ENCODE results near the gene ADSS1.

The ADSS1 gene

DNA sequence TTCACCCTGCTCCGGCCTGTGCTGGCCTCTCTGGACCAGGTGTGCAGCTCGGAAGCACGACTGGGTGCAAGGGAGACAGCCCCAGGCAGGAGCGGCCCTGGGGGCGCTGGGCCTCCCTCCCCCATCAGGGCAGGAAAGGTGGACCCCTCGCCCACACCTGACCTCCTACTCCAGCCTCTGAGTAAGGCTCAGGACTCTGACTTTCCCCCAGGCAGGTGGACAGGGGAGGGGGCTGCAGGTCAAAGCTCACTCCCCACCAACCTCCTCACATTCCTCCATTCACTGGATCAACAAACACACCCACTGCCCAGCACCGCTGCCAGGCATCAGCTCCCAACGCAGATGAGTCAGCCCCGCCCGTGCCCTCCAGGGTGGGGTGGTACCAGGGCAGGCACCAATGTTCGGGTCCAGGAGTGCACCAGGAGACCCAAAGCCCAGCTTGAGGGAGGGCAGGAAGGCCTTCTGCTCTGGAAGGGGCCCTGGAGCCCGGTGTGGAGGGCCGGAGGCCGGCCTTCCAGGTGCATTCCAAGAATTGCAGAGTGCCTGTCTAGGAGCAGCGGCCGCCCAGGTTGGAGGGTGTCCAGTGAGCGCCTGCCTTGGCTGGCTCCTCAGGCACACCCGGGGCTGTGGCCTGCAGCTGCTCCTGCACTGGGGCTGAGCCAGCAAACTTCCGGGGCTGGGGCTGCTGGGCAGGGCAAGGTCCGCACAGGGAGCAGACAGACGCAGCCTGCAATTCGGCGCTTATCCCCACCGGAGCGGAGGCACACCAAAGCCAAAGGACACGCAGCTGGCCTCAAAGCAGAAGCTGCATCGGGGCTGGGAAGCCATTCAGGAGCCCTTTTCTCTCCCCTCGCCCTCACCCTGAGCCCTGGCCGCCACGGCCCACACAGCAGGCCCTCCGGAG, 36.2 kb upstream of the ADSS1 start:
- DNase-seq, result no peak

DNA sequence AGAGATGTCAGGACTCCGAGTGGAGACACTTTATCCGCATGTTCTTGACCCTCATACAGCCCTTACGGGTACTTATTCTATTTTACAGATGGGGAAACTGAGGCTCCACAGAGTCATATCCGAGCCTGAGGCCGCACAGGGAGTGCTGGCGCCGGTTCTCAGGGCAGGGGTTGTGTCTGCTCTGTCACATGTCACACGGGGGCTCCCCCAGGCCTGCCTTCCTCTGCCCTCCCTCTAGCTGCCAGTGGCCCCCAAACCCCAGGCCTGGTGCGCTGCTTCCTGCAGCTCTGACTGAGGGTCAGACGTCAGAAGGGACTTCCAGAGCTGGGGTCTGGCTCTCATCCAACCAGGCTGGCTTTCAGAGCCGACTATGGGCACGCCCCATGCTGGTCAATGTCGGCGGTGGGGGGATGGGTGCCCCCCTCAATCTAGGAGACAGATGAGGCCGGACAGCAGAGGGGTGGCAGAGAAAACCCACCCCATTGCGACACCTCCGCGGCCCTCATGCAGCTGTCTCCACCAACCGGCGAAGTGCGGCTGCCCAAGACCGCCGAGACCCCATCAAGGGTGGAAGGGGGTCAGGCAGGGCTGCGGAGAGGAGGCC, 35.4 kb upstream of the ADSS1 start:
- no peak for DNase-seq

DNA sequence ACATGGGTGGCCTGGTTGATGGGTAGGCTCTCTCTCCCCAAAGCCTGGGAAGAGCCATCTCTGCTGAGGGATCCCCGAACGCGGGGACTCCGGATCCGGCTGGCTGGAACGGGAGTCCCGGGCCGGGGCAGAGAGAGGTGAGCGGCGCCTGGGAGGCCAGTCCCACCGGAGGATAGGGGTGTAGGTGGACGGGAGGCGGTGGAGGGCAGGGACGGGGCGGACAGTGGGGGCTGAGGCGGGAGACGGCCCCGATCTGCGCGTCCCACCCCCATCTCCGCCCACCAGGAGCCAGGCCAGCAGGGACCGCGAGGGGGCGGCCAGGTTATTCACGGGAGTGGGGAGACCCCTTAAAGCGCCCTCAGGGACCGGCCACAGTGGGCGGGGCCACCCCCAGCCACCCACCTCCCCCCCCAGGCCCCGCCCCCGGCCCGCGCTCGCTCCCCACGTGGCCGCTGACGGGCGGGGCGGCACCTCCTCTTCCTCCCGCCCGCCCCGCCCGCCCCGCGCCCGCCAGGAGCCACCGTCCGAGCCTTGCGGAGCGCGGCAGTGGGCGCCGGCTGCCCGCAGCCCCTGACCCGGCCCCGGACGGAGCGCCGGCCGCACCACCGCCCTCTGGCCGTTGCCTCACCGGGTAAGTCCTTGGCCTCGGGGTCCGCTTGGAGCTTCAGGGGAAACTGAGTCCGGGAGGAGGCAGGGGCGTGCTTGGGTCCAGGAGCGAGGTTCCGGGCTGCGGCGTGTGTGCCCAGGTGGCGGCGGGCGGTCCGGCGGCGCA, 34.7 kb upstream of the ADSS1 start, which contains the start of gene INF2:
Gene INF2 (plus strand): TSS at position 510 of the 772 bp plus-strand sequence. CDS start 11,748 bp downstream, outside the sequence.
- DNase-seq, result peak; percentile 51

DNA sequence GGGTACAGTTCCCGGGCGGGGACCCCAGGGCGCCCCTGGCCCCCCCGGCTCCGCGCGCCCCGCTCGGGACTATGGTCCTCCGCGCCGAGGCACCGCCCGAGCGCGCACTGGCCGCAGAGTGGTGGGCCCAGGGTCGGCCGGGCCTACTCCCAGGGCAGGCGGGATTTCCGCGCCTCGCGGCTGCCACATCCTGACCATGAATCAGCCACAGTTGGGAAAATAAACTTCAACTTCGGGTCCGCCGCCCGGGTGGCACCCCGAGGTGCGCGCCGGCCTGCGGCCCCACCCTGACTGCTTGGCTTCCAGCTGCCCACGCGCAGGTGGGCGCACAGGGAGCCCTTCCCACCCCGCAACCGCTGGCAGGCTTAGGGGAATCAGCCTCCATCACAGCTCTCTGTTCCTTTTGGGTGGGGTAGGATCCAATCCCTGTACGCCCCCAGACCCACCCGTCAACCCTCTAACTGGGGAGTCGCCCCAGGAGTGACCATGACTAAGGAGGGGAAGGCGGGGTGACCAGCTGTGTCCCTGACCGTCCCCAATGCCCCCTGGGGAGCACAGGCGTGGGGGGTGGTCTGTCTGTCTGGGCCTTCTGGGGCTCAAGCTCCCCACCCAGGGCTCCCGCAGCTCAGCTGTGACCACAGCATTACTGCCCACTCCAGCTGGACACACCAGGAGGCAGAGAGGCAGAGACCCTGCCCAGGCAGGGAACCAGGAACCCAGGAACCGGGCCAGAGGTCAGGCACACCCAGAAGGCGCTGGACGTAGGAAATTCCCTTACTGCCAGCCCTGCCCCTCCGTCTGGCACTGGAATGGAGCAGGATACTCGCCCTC, 33.9 kb upstream of the ADSS1 start:
- DNase-seq, result no peak

DNA sequence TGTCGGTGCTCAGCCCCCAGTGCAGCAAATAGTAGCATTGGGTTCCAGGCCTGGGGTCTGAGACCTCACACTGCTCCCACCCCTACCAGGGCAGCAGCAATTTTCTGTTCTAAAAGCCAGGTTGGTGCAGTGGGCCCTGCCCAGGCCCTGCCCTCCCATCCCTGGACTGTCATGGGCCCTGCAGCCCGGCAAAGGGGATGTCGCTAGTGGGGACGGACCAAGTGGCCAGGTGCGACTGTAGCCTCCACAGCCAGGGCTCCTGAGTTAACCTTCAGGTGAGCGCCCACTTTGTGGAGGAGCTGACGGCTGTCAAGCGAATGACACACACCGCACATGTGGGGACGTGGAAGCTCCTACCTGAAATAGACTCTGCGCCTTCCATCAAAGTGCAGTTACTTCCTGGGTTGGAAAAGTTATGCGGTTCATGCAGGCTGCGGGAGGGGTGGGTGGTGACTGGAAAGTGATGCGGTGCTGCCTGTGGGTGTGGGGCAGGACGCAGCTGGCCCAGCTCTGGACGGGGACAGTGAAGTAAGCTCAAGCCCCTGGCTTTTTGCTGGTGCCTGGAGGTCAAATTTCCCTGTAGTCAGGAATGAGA, 33.1 kb upstream of the ADSS1 start:
- DNase-seq, result no peak

DNA sequence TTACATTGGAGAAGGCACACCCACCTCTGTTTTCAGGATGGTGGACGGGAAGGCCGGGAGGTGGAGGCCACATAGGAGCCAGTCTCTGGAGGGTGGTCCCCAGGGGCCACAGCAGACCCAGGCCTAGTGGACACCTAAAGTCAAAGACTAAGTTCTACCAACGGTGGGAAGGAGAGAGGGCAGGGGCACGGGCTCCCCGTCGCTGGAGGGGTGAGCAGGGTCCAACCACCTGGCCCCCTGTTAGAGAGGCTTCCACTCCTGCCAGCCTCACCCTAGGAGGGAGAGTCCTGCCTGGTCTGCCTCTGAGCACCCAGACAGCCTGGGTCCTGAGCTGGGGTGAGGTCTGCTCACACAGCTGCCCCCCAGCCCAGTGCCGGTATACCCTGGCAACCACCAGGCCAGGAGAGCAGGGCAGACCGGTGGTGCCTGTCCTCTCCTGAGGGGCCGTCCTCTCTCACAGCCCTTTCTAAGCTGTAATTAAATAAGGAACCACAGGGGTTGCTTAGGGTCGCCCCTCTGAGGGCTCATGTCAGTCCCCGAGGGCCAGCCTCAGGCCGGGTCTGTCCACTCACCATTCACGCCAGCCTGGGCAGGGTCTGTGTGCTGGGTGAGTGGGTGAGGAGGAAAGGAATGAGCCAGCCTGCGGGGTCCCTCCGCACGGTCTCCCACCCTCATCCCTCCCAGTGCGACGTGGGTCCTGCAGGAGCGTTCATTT, 32.3 kb upstream of the ADSS1 start:
- no peak for DNase-seq

DNA sequence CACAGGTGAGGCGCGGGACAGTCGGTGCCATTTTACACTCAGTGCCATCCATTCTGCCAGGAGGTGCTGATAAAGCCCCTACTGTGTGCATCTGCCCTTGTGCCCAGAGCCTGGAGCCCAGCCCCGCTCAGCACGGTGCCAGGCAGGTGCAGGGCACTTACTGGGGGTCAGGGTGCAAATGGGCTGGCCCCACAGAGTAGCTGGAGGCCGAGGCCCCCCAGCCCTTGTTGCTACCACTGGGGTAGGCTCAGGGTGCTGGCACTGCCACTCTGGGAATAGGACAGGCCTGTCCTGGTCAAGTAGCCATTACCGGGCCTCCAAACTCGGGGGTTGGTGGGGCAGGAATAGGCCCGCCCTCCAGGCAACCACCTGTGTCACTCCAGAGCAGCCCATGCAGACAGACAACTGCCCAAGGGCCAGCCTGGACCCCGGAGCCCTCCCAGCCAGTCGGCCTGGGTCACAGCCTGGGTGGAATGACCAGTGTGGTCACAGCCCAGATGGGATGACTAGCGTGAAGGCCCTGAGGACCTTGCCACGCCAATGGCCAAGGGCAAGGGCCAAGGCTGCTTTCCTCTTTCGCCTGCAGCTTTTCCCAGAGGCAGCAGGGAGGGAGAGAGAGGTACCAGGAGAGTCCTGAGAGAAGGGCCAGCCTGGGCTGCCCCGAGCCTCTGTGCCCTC, 31.6 kb upstream of the ADSS1 start:
- no peak for DNase-seq

DNA sequence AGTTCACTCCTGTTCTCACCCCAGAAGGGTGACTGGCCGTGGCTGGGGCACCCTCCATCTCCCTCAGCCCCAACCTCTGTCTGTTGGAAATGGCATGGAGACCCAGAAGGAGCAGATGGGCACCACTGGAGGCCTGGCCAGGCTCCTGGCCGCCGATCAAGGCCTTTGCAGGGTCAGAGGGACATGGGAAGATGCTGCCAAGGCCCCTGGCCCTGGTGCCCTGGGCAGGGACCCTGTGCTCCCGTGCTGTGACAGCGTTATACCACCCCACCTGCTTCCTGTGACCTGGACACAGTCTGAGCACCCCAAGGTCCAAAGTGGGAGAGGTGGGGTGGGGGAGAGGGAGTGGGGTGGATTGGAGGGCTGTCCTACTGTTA, 31.1 kb upstream of the ADSS1 start:
- DNase-seq, result no peak

DNA sequence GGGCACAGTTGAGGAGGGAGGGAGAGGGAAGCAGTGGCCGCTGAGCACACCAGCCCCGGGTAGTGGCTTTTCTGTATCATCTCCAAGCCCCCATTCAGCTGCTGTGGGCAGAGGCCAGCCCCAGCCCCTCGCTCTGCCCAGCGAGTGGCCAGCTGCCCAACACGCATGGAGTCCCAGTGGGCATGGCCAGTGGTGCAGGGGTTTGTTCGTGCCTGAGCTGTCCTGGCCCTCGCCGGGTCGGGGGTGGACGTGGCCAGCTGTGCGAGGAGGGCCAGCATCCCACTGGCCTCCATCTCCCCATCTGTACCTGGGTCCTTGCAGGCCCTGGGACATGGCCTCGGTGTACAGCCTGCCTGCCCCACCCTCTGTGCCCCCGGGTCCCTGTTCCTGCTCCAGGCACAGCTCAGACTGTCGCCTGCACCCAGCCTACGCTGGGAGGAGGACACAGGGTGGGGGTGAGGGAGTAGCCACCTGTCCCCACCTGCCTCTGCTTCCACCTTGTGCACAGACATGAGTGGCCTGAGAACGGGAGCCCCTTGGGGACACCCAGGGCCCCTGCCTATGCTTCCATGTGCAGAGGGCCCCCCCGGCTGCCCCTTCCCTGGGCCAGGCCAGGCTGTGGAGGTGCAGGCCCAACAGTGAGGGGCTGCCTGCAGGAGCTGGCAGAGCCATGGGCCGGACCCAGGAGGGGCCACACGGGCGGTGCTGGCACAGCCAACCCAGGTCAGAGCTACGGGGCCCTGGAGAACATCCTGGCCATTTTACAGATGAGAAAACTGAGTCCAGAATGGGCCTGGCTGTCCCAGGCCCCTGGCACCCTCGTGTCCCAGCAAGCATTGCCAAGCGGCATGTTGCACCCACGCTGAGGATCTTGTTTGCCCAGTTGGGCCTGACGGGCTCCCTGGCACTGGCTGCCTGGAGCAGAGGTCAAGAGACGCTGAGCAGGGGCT, 30.3 kb upstream of the ADSS1 start:
- no peak for DNase-seq

DNA sequence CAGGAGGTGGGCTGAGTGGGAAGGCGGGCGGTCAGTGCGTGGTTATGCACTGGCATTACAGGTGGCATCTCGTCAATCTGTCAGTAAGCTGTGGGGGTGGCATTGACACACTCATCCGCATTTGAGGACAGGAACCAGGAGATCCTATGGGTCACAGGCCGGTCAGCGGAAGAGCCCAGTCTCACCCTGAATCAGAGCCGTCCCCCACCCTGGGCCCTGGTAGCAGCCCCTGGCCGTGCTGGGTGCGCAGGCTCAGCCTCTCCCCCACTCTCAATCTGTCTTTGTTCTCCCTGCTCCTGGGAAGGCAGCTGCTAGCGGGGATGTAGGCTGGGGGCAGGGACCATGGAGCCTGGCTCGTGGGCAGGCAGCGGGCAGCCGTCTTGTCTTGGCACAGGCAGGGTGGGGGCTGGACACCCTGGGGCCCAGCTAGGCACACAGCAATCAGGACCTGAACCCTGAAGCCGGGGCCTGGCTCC, 29.5 kb upstream of the ADSS1 start:
- no peak for DNase-seq

DNA sequence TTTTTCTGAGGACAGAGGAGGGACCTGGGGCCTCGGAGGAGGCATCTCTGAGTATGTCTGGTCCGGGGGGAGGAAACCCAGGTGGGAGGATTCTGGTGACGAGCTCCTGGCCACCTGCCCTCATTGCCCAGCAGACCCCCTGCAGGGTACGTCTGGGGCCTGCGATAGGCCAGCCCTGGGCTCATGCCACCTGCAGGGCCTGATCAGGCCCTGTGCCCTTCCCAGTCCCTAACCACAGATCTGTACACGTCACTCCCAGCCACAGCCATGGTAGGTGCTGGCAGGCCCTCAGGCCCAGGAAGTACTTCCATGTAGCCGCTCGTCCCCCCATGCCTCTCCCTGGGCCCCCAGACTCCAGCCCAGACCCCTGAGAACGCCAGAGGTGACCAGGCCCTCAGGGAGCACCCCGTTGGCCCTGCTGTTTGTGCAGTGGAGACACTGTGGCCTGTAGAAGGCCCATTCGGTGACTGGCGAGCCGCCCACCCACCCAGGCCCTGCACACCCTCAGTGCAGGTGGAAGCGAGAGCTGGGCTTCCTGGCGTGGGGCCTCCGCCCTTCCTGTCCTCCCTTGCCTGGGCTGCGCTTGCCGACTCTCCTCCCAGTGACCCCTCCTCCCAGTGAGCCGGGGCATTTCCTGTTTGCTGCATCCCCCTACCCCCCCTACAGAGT, 28.9 kb upstream of the ADSS1 start:
- DNase-seq, result peak; percentile 64

DNA sequence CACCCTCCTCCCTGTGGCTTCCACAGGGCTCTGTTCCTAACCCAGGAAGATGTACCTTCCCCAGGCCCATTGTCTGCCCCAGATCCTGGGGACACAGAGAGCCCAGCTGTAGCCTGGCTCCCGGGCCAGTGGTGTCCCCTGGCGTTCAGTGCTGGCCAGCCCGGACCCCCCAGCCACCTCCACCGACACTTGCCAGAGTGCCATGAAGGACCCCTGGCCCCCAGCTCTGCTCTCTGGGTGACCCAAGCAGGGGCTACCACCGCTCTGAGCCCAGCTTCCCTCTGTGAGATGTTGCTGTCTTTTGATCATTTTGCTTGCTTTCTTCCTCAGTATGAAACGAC, 28.4 kb upstream of the ADSS1 start:
- DNase-seq, result no peak

DNA sequence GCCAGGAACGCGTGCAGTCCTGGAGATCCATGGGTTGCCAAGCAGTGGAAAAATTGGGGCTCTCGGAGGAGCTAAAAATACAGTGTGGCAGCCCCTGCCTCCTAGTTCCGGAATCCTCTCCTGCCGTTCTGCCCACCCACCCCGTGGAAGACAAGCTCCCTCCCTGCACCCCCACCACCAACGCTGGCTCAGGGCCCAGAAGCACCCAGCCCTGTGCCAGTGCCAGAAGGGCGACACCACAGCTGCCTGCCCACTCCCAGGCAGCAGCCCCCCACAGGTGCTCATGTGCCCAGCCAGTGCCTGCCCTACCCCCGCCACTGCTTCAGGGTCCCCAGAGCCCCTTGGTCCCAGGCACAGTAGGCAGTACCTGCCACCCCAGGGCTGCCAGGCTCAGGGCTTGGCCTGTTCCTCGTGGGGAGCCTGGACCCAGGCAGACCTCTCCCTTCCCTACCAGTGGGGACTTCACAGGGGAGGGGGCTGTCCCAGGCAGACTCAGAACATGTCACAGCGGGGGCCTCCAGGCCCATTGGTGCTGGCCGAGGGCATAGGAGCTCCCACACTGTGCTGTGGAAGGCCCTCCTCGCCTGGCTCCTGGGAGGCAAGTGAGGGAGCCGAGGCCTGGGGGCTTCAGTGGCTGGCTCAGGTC, 27.2 kb upstream of the ADSS1 start:
- DNase-seq, result no peak

DNA sequence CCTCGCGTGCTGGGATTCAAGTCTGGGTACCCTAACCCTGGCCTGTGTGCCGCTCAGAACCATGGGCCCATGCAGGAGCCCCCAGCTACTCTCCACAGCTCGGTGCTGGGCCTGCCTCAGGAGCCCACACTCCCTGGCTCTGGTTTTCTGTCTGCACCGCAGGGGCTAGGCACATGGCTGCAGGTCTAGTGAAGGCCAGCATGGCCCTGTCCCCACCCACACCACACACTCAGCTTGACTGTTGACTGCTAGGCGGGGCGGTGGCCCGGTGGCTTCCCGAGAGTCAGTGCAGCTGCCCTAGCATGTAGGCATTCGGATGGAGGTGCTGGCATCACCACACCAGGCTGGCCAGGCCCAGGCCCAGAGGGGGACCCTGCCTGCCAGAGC, 26.7 kb upstream of the ADSS1 start:
- no peak for DNase-seq

DNA sequence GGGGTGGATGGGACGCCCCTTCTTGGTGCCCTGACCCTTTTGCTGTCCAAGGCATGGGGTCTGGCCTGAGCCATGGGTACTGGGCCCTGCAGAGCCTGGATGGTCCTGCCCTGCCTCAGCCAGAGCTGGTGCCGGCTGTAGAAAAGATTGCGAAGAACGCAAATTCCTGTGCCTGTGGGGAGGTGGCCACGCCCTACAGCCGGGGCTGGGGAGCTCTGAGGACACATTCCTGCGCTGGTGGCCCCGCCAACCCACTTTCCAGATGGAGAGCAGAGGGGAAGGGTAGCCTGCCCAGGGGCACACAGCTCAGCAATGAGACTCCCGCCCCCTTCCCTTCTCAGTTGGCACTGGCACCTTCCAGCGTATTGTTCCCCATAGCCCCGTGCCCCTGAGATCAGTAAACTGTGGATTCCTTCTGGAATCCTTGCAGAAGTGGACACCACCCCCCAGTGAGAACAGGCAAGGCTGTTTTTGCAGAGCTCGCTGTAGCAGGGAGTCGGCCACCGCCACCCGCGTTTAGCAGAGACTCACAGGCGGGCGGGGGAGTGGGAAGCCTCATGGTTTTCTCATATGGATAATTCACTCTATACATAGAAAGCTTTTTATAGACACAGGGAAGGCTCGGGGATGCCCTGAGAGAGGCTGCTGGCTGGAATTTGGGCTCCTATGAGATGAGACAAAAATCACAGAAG, 26.0 kb upstream of the ADSS1 start:
- no peak for DNase-seq

DNA sequence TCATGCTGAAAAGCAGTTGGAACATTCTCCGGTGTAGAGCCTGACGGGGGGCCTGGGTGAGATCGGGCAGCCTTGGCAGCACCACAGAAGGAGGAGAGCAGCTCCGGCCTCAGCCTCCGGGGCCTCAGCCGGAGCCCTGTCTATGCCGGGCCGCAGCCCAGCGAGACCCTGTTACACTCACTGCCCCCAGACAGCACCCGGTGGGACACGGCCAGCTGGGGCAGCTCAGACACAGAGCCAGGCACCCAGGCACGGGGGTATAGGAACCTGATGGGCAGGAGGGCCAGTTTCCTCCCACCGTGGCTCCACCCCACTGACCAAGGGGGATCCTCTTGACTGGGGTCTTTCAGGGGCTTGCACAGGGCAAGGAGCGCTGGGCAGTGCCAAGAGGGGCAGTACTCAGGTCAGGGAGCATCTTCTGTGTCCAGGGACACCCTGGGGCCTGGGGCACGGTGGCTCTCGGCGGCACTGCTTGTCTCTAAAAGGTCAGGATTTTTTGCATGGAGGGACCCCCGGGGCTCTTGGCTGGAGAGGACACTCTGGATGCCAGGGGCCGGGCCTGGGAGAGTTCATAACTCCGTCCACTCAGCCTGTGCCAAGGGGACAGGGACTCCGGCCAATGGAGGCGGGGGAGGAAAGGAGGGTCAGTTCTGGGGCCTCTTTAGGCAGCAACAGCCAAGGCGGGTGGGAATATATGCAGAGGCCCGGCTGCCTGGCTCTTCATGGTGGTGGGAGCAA, 25.2 kb upstream of the ADSS1 start:
- no peak for DNase-seq

DNA sequence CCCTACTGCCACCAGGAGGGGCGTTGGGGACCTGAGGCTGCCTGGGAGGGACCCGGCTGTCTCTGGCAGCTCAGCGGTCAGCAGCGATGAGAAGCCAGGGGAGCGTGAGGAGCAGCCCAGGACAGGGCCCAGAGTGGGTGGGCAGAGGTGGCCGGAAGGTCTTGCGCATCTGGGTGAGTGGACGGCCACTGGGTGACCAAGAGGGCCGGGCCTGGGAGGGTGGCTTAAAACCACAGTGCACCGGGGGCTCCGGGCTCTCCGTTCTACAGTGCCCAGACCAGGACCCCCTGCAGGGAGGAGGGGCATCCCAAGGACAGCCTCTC, 24.6 kb upstream of the ADSS1 start:
- DNase-seq, result no peak

DNA sequence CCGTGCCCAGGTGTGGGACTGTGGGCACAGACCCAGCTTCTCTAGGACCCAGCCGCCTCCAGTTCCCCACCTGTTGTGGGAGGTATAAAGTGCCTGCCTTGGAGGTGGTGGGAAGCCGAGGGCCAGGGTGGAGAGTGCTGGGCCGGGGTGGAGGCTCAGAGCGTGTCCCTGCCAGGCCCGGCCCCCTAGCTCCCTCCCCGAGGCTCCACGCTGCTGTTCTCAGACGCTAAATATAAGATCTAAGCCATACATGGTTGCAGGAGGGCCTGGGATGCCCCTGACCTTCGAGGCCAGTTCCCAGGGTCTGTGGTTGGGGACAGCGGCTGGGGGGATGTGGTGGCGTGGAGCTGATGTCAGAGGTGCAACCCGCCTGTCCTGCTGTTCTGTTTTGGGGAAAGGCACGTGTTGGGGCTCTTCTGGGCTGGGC, 23.8 kb upstream of the ADSS1 start:
- DNase-seq, result no peak
